GM21619 (cell line): ENCODE measurements around the gene BTBD6.

Experiments used
- ATAC-seq: cut with Tn5 transposase; IDR thresholded peaks from one replicate; pipeline ENCODE4 v1.9.1; 2021; ENCODE audit not compliant: unreplicated experiment

BTBD6 gene

DNA sequence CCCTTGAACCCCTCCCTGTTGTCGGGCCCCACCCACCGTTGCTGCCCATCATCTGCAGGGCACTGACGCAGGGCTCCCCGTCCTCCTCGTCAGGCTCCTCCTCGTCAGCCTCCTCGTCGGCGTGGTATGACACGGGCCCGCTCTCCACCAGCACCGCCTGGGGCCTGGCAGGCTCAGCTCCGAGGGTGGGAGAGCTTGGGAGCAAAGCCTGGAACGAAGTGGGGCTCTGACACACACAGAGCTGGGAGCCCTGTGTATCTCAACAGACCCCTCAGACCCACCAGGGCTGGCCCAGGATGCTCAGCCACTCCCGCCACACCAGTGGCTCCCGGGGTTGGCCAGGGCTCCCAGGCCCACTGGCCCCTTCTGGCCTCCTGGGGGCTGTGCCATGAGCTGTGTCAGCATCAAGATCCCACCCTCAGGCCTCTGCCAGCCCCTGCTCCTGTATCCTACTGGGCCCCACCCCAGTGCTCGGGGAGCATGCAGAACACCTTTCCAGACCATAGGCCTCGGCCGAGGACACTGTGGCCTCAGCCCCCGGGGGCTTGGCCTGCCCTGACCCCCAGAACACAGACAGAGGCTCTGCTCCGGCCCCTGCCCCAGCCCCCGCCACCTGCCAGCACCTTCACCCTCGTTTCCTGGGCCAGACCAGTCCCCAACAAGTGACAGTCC is 37.1 kb upstream of the BTBD6 start:
- no peak for ATAC-seq

DNA sequence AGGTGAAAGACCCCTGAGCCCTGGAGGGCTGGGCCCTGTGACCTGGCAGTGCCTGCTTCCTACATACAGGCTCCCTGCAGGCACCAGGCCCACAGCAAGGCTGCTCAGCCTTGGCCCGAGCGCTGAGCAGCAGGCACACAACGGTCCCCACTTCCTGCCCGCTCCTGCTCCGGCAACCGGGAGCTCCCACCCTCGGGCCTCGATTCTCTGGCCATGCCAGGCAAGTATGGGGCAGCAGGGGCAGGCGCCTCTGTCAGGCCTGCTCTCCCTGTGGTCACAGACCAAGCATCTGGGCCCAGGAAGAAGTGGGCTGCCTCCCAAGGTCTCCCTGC is 36.6 kb upstream of the BTBD6 start:
- ATAC-seq, result no peak

- no peak for ATAC-seq
Measured at GRCh38 chr14:105212541-105213300, 35.6 kb upstream of the BTBD6 start.

- no peak for ATAC-seq
Measured at GRCh38 chr14:105213361-105213760, 35.0 kb upstream of the BTBD6 start.

DNA sequence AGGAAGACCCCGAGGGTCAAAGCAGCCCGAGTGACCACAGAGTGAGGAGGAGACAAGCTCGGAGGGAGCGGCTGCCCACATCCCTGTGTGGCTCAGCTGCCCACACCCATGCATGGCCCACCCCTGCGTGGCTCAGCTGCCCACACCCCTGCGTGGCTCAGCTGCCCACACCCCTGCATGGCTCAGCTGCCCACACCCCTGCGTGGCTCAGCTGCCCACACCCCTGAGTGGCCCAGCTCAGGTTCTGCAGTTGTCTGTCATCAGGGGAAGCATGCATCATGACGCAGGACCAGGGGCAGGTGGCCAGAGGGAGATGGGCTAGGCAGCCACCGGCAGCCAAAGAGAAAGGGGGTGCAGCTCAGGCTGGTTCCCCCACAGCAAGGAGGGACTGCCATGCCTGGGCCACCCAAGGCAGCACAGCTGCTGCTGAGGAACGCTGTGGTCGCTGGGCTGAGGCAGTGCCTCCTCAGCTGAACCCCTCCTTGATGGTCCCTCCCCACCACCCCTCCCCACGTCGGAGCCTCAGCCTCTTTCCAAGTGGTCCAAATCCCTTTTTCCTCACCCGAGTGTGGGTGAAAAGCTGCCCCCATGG is 33.9 kb upstream of the BTBD6 start:
- no peak for ATAC-seq

- ATAC-seq, result no peak
Measured at GRCh38 chr14:105215602-105216001, 32.7 kb upstream of the BTBD6 start.

DNA sequence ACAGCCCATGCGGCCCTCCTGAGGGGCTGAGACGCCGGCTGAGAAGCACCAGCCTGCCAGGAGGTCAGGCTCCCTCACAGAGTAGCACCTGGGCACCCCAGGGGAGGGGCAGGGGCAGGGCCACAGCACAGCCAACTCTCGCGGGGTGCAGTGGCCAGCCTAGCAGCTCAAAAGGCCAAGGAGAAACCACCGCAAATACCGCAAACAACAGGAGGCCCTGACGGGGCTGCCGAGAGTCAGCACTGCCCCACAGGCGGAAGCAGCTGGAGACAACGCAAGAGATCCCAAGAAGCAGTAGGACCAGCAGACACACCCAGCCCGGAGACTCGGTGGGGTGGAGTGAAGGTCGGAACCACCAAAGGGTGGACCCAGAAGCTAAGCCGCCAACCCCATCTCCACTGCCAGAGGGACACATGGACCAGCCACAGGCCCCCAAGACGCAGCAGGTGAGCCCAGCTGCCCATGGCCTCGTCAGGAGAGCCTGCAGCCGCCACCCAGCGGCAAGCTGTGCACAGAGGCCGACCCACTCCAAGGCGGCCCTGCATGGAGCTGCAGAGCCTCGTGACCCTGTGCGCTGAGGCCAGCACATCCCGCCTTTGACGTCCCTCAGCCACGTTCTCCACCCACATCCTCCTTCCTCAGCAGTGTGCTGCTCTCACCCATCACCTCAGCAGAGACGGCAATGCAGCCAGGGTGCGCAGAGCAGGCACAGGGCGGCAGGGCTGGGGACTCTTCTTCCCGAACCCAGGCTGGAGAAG is 31.7 kb upstream of the BTBD6 start:
- ATAC-seq, result no peak

DNA sequence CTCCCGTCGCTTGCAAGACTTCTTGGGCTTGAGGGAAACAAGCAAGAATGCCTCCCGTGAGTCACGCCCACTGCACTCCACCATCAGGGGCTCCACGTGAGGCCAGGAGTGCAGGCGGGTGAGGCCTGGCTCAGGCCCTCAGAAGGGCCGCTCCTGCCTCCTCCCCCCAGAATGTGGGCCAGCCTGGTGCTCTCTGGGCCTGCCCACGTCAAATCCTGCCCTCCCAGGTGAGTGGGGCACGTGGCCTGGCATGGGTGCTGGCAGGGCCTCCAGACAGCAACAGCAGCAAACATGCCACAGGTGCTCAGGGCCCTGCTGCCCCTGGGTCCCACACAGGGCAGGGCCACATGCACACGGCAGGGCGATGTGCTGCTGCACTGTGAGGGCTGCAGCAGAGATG is 30.6 kb upstream of the BTBD6 start:
- no peak for ATAC-seq

DNA sequence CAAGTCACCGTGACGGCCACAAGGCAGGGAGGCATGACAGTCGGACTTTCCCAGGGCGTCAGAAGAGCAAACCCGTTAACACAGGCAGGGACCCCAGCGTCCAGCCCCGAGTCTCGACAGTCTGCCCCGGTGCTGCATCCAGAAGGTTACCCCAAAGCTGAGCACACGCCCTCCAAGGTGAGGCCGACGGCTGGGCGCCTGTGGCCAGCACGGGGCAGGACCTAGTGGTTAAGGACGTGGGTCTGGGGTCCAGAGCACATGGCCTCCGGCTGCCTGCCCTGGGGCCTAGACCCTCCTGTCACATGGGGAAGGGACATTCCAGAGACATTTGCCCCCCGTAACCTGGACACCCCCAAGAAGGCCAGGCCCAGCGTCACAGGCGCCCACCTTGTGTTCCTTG is 29.7 kb upstream of the BTBD6 start:
- no peak for ATAC-seq

GRCh38 chr14:105219043-105219612 is 29.2 kb upstream of the BTBD6 start:
- ATAC-seq, result no peak

GRCh38 chr14:105219753-105220152 is 28.6 kb upstream of the BTBD6 start:
- no peak for ATAC-seq

- no peak for ATAC-seq
Measured at GRCh38 chr14:105220699-105221597, 27.4 kb upstream of the BTBD6 start.

DNA sequence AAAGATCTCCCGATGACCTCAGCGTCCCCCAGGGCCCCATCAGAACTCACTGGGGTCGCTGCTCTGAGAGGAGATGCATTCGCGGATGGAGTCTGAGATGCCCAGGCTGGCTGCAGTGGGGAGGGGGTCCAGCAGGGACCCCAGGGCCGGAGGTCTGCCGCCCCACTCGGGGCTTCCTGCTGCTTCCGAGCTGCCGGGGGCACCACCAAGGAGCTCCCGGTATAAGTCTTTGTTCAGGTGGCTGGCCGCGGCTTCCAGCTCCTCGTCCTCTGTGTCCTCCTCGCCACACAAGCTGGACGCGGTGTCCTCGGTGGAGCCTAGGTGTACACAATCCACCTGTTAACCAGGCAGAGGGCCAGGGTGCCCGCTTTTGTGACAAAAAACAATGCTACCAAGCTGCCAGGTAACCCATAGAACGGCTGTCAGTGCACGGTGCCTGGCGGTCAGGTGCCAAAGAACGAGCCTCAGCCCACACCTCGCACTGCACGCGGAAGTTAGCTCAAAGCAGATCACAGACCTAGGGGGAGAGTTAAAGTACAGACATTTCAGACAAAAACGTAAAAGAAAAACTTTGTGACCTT is 26.6 kb upstream of the BTBD6 start:
- no peak for ATAC-seq

DNA sequence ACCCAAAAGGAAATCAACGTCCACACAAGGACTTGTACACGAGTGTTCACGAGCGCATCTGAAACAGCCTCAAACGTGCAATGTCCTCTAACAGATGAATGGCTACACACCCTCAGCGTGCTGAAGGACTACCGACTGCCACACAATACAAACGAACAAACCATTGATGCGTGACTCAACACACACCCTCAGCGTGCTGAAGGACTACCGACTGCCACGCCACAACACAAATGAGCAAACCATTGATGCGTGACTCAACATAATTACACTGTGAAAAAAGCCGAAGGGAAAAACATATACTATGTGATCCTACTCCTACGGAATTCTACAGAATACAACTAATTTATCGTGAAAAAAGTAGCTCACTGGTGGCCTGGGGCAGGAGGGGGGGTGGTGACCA is 25.1 kb upstream of the BTBD6 start:
- ATAC-seq, result no peak

DNA sequence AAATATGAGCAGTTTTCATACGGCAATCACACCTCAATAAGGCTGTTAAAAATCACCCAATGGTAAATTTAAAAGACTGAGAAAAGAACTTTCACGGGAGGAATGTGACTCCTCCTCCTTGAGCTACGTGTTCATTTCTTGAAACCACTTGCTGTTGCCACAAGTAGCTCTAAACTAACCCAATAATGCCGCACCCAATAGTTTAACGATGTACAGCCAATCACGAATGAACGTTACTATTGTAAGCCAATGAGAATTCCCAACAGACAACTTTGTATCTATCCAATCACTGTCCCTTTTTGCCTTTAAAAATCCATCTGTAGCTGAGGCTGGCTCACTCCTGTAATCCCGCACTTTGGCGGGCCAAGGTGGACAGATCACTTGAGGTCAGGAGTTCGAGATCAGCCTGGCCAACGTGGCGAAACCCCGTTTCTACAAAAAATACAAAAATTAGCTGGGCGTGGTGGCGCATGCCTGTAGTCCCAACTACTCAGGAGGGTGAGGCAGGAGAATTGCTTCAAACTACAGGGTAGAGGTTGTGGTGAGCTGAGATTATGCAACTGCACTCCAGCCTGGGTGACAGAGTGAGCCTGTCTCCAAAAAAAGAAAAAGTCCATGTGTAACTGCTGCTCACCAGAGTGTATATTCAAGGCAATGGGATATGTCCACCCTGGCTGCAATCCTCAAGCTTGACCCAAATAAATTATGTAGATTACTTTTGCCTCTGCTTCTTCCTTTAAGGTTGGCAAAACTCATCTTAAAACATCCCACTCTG is 24.4 kb upstream of the BTBD6 start:
- ATAC-seq, result no peak

DNA sequence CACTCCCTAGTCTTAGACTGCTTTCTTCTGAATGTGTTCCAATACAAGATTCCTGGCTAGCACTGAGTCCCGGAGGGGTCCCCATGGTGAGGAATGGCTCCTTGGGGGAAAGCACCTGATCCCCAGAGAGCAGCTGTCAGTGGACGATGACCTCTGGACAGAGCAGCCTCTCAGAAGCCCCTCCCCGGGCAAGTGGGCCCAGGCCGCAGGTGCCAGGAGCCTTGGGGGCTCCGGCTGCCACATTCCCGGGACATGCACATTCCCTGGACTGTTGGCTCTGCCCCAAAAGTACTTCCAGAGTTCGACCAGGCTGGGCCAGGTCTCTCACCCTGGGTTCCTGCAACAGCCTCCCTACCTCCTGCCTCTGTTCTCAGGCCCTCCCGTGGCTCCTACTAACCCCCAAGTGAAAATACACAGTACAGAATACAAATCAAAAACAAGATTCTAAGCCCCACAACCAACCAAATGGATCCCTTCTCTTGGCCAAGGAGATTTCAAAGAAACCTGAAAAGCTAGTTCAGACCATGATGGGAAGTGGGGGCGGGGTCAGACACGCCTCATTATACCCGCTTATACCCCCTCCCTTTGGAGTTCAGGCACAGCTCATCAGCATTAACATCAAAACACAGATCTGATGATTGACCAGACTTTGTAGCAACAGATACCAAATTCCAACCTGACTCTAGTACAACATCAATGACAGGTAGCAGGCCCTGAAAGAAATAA is 23.3 kb upstream of the BTBD6 start:
- no peak for ATAC-seq

GRCh38 chr14:105226198-105226597 is 22.1 kb upstream of the BTBD6 start:
- no peak for ATAC-seq

GRCh38 chr14:105227346-105227745 is 21.0 kb upstream of the BTBD6 start:
- ATAC-seq, result no peak

- no peak for ATAC-seq
Measured at GRCh38 chr14:105228562-105228961, 19.8 kb upstream of the BTBD6 start.
